ENCODE data around the gene BTBD10. TPM values are rescaled to one million over a fixed set of nuclear protein-coding genes. Genes with fewer than 3 reads are reported as not detected.

The BTBD10 gene
- total RNA-seq, 6 experiments from 2014 or later, result 4.8 to 11.0 (median 7.3) TPM

GRCh38 chr11:13450832-13451397 lies 12.1 kb downstream of the BTBD10 start:
- 29% methylated on average over 1 of the region's 2 CpGs for WGBS (ENCODE audit: insufficient coverage, low coverage, low lambda C conversion rate, missing lambda C conversion rate)
- Histone ChIP-seq H3K27ac (no peak overlapping the region), H3K27me3 (no peaks in the 10 kb centered on the region), H3K9me3 (no peaks in the 10 kb centered on the region), H3K36me3 (no peaks in the 10 kb centered on the region), H3K4me1 (peaks cover 0 to 16% (median 4%) of the 10 kb centered on the region in 4 donors), H3K4me3 (no peak overlapping the region)
- DNase-seq (no peak), ATAC-seq (peak; percentile 63 to 66 (median 64))
- TF ChIP-seq, protein P1, sequence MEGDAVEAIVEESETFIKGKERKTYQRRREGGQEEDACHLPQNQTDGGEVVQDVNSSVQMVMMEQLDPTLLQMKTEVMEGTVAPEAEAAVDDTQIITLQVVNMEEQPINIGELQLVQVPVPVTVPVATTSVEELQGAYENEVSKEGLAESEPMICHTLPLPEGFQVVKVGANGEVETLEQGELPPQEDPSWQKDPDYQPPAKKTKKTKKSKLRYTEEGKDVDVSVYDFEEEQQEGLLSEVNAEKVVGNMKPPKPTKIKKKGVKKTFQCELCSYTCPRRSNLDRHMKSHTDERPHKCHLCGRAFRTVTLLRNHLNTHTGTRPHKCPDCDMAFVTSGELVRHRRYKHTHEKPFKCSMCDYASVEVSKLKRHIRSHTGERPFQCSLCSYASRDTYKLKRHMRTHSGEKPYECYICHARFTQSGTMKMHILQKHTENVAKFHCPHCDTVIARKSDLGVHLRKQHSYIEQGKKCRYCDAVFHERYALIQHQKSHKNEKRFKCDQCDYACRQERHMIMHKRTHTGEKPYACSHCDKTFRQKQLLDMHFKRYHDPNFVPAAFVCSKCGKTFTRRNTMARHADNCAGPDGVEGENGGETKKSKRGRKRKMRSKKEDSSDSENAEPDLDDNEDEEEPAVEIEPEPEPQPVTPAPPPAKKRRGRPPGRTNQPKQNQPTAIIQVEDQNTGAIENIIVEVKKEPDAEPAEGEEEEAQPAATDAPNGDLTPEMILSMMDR (IDR thresholded peaks at IDR 0.05), result no peak
- TF ChIP-seq POLR2A (IDR thresholded peaks at IDR 0.05), result no peak
- intact Hi-C loops (cut with DNase I), result no loop called here

GRCh38 chr11:13449522-13449921 lies 13.5 kb downstream of the BTBD10 start:
- TF ChIP-seq, protein P1 (IDR thresholded peaks at IDR 0.05), result no peak
- TF ChIP-seq POLR2A (IDR thresholded peaks at IDR 0.05), result no peak
- Histone ChIP-seq H3K27ac (no peak overlapping the region), H3K27me3 (no peaks in the 10 kb centered on the region), H3K4me1 (peaks cover 0 to 16% (median 4%) of the 10 kb centered on the region in 4 donors), H3K9me3 (no peaks in the 10 kb centered on the region), H3K36me3 (no peaks in the 10 kb centered on the region), H3K4me3 (no peak overlapping the region)
- intact Hi-C loops (cut with DNase I), result no loop called here
- no peak for ATAC-seq
- DNase-seq, result no peak
- 39% methylated on average over 1 of the region's 1 CpG for WGBS (ENCODE audit: insufficient coverage, low coverage, low lambda C conversion rate, missing lambda C conversion rate)

GRCh38 chr11:13448876-13449275 lies 14.1 kb downstream of the BTBD10 start:
- Histone ChIP-seq H3K36me3 (no peaks in the 10 kb centered on the region), H3K27ac (no peak overlapping the region), H3K4me3 (no peak overlapping the region), H3K4me1 (peaks cover 0 to 16% (median 4%) of the 10 kb centered on the region in 4 donors), H3K9me3 (no peaks in the 10 kb centered on the region), H3K27me3 (no peaks in the 10 kb centered on the region)
- DNase-seq, result no peak
- peak; percentile 64 to 79 (median 79) for ATAC-seq
- TF ChIP-seq, protein P1 (IDR thresholded peaks at IDR 0.05), result no peak
- no peak for TF ChIP-seq POLR2A (IDR thresholded peaks at IDR 0.05)
- 58% methylated on average over 2 of the region's 2 CpGs for WGBS (ENCODE audit: insufficient coverage, low coverage, low lambda C conversion rate, missing lambda C conversion rate)
- intact Hi-C loops (cut with DNase I), result no loop called here

- ATAC-seq, result no peak
- TF ChIP-seq POLR2A (IDR thresholded peaks at IDR 0.05), result no peak
- TF ChIP-seq, protein P1 (IDR thresholded peaks at IDR 0.05), result no peak
Observed at GRCh38 chr11:13446444-13446843, 16.6 kb downstream of the BTBD10 start.

More at GRCh38 chr11:13446444-13446843, 16.6 kb downstream of the BTBD10 start:
- DNase-seq, result no peak
- peaks cover 0 to 12% (median 4%) of the 10 kb centered on the region in 4 donors for H3K4me1 ChIP-seq
- intact Hi-C loops (cut with DNase I), result no loop called here
- no peak overlapping the region for H3K4me3 ChIP-seq
- no peaks in the 10 kb centered on the region for H3K9me3 ChIP-seq
- no peaks in the 10 kb centered on the region for H3K36me3 ChIP-seq
- no peaks in the 10 kb centered on the region for H3K27me3 ChIP-seq
- H3K27ac ChIP-seq, result no peak overlapping the region
